HepG2 (cell line): Measurements from ENCODE around the gene DST. TPM values are rescaled to one million over a fixed set of nuclear protein-coding genes. Genes with fewer than 3 reads are reported as not detected.

Experiments
- ATAC-seq: fragments of 200-7000 bp; cut with Tn5 transposase; 3 replicates; pipeline ENCODE4 v1.9.1; 2020; ENCODE audit warnings: mild to moderate bottlenecking, moderate library complexity
- BruUV-seq: library from RNA; stranded (reverse); fragments of 400-500 nt; replicated peaks from 2 replicates; lab custom pipeline; 2021; lab: Mats Ljungman, UMichigan
- CTCF ChIA-PET: fragments of 300-600 bp; formaldehyde crosslinking; extraction: SDS; loops from one replicate; lab custom pipeline; 2021; ENCODE audit warnings: low total read pairs, inconsistent platforms, low intra/inter-chr PET ratio; lab: Yijun Ruan, JAX
- POLR2A ChIA-PET: fragments of 350-600 bp; sonication (Branson Sonifier 250); formaldehyde crosslinking; loops from one replicate; lab custom pipeline; 2020; ENCODE audit warnings: antibody characterized with exemption, inconsistent platforms; lab: Yijun Ruan, JAX
- DNase-seq: peaks from one replicate; pipeline ENCODE4 v3.0.0-alpha.2; 2015; ENCODE audit warnings: low spot score
- FAIRE-seq: peaks from 3 replicates; lab custom pipeline; 2011; peaks lifted over from hg19 to GRCh38; lab: Jason Lieb, UNC
- H2AFZ ChIP-seq: one replicate; pipeline ENCODE4 v1.6.1; 2011; ENCODE audit warnings: low read length, inconsistent platforms
- H3K27ac ChIP-seq: fragments of 300-600 bp; 3 replicates; pipeline ENCODE4 v1.8.0; 2011; ENCODE audit warnings: mixed run types, mild to moderate bottlenecking, mixed read lengths, low read length, inconsistent platforms; ENCODE audit not compliant: insufficient read depth; ENCODE audit errors: extremely low read length
- H3K27me3 ChIP-seq, 2 experiments: fragments of 200-600 bp in 1 of 2; 2 replicates in 1 of 2; 3 replicates in 1 of 2; pipeline versions ENCODE4 v1.6.0 to v1.8.0; 2011; ENCODE audit warnings: low read length in 2 of 2, mild to moderate bottlenecking in 2 of 2, moderate library complexity in 2 of 2, inconsistent platforms in 1 of 2; ENCODE audit not compliant: insufficient read depth in 2 of 2, control insufficient read depth in 1 of 2
- H3K36me3 ChIP-seq, 2 experiments: fragments of 200-600 bp in 1 of 2; replicated peaks in 1 of 2; 2 replicates in 1 of 2; 3 replicates in 1 of 2; pipeline versions ENCODE4 v1.5.1 to v1.8.0; 2011; ENCODE audit warnings: low read length in 2 of 2, inconsistent platforms in 1 of 2; ENCODE audit not compliant: insufficient read depth in 2 of 2, control insufficient read depth in 1 of 2
- H3K4me1 ChIP-seq: 2 replicates; pipeline ENCODE4 v1.5.1; 2012; ENCODE audit warnings: low read length, inconsistent platforms; ENCODE audit not compliant: insufficient read depth
- H3K4me2 ChIP-seq: 2 replicates; pipeline ENCODE4 v1.6.0; 2011; ENCODE audit warnings: low read depth, low read length, inconsistent platforms
- H3K4me3 ChIP-seq, 3 experiments: fragments of 200-600 bp in 1 of 3; sonication (generic), shearing (Covaris generic) in 1 of 3; replicated peaks in 1 of 3; 2 replicates each; pipeline ENCODE4 v1.5.1; 2011 to 2016; ENCODE audit warnings: low read length in 3 of 3, inconsistent platforms in 2 of 3, low read depth in 2 of 3, mild to moderate bottlenecking in 2 of 3, control low read depth in 1 of 3, mixed read lengths in 1 of 3; ENCODE audit not compliant: insufficient read depth in 1 of 3
- H3K79me2 ChIP-seq: one replicate; pipeline ENCODE4 v1.6.1; 2011; ENCODE audit warnings: low read length, inconsistent platforms; ENCODE audit not compliant: insufficient read depth
- H3K9ac ChIP-seq: 2 replicates; pipeline ENCODE4 v1.6.0; 2011; ENCODE audit warnings: mild to moderate bottlenecking, low read depth, low read length, inconsistent platforms; ENCODE audit not compliant: insufficient read depth
- H3K9me3 ChIP-seq: 2 replicates; pipeline ENCODE4 v1.5.1; 2012; ENCODE audit warnings: mild to moderate bottlenecking, low read length
- H4K20me1 ChIP-seq: 2 replicates; pipeline ENCODE4 v1.6.0; 2011; ENCODE audit warnings: inconsistent platforms, mild to moderate bottlenecking, low read length, moderate library complexity; ENCODE audit not compliant: insufficient read depth
- ARID3A ChIP-seq: IDR thresholded peaks from 2 replicates; pipeline ENCODE4 v1.6.1; 2012; ENCODE audit warnings: low read depth, low read length, improper control_type of control experiment
- HNF4G ChIP-seq, 2 experiments: sonication (generic) in 1 of 2; formaldehyde crosslinking in 1 of 2; IDR thresholded peaks; 2 replicates each; pipeline versions ENCODE4 v1.4.0 to v1.6.1; 2011 to 2020; ENCODE audit warnings: borderline replicate concordance in 2 of 2, low read depth in 2 of 2, mild to moderate bottlenecking in 2 of 2, low read length in 1 of 2, missing genetic modification reagents in 1 of 2, moderate library complexity in 1 of 2
- MAFK ChIP-seq, 2 experiments: IDR thresholded peaks in 1 of 2; conservative IDR thresholded peaks in 1 of 2; 2 replicates each; pipeline ENCODE4 v1.6.1; 2011; ENCODE audit warnings: improper control_type of control experiment in 2 of 2, low read length in 2 of 2
- MXI1 ChIP-seq: IDR thresholded peaks from 3 replicates; pipeline ENCODE4 v1.6.1; 2012; ENCODE audit warnings: low read depth, low read length, inconsistent platforms, borderline replicate concordance
- NFE2 ChIP-seq: sonication (generic); formaldehyde crosslinking; IDR thresholded peaks from 2 replicates; pipeline ENCODE4 v1.4.0; 2020; ENCODE audit warnings: missing genetic modification reagents
- NR2C2 ChIP-seq: sonication (generic); formaldehyde crosslinking; IDR thresholded peaks from 2 replicates; pipeline ENCODE4 v1.4.0; 2020; ENCODE audit warnings: missing genetic modification reagents, mild to moderate bottlenecking, moderate library complexity, borderline replicate concordance
- PPARG ChIP-seq: conservative IDR thresholded peaks from 2 replicates; pipeline ENCODE4 v1.6.1; 2016; ENCODE audit warnings: missing biosample characterization, missing genetic modification reagents
- PRDM4 ChIP-seq: sonication (generic); formaldehyde crosslinking; IDR thresholded peaks from 2 replicates; pipeline ENCODE4 v1.9.0; 2021; ENCODE audit warnings: missing genetic modification reagents, borderline replicate concordance
- REL ChIP-seq: sonication (generic); formaldehyde crosslinking; conservative IDR thresholded peaks from 2 replicates; pipeline ENCODE4 v1.8.0; 2022; ENCODE audit warnings: mild to moderate bottlenecking, missing genetic modification reagents, moderate library complexity
- RORA ChIP-seq: sonication (generic); formaldehyde crosslinking; IDR thresholded peaks from 2 replicates; pipeline ENCODE4 v1.5.0; 2020; ENCODE audit warnings: mild to moderate bottlenecking, missing genetic modification reagents, moderate library complexity
- SOX13 ChIP-seq, 3 experiments: fragments of 450-650 bp in 1 of 3; sonication (generic) in 1 of 3; formaldehyde crosslinking in 1 of 3; IDR thresholded peaks in 2 of 3; conservative IDR thresholded peaks in 1 of 3; 2 replicates each; pipeline versions ENCODE4 v1.5.0 to v1.6.1; 2016 to 2020; ENCODE audit warnings: antibody characterized with exemption in 1 of 3, mild to moderate bottlenecking in 1 of 3, missing compliant biosample characterization in 1 of 3, missing genetic modification reagents in 1 of 3, moderate library complexity in 1 of 3
- SOX5 ChIP-seq: IDR thresholded peaks from 2 replicates; pipeline ENCODE4 v1.6.1; 2016; ENCODE audit warnings: borderline replicate concordance
- ZEB1 ChIP-seq: IDR thresholded peaks from 2 replicates; pipeline ENCODE4 v1.6.1; 2012; ENCODE audit warnings: mild to moderate bottlenecking, low read depth, inconsistent platforms; ENCODE audit not compliant: insufficient replicate concordance
- ZNF607 ChIP-seq: sonication (generic); formaldehyde crosslinking; IDR thresholded peaks from 2 replicates; pipeline ENCODE4 v1.5.1; 2020; ENCODE audit warnings: missing genetic modification reagents, mild to moderate bottlenecking, borderline replicate concordance
- ZNF878 ChIP-seq: sonication (generic); formaldehyde crosslinking; IDR thresholded peaks from 2 replicates; pipeline ENCODE4 v1.8.1; 2023; ENCODE audit warnings: mild to moderate bottlenecking, missing genetic modification reagents, moderate library complexity
- WGBS: methylation state at CpG from one replicate; pipeline ENCODE4 v1.1.6; 2017; ENCODE audit warnings: low lambda C conversion rate; 5-methylcytosine and 5-hydroxymethylcytosine counted together
- in situ Hi-C: cut with HindIII; loops from 2 replicates; pipeline ENCODE4 v1.10.0; 2017; ENCODE audit warnings: low pct_unique_long_range_greater_than_20kb; ENCODE audit not compliant: extremely low pct_ligation_motif_present
- intact Hi-C: fragments of 100-400 bp; cut with micrococcal nuclease; formaldehyde crosslinking; loops from one replicate; pipeline ENCODE4 v1.10.0; 2022; ENCODE audit not compliant: unreplicated experiment
- polyA plus RNA-seq, 8 experiments: library from polyadenylated mRNA; depleted of rRNA in 3 of 8; stranded (reverse) in 7 of 8; unstranded in 1 of 8; fragments of >200 nt; fragmentation: Illumina TruSeq in 4 of 8; extraction: Trizol in 4 of 8; gene quantifications; 2 replicates each; pipeline versions ENCODE4 v1.2.1 to v1.2.3, GENCODE V29; 2011 to 2016; ENCODE audit warnings: low read depth in 4 of 8, missing spikeins in 1 of 8, mixed read lengths in 1 of 8; ENCODE audit not compliant: insufficient read depth in 1 of 8
- total RNA-seq, 5 experiments: library from RNA; depleted of rRNA; stranded (reverse); fragments of >200 nt; fragmentation: Illumina TruSeq; extraction: Trizol; gene quantifications; 2 replicates each; pipeline ENCODE4 v1.2.3, GENCODE V29; 2016; ENCODE audit warnings: low read depth in 1 of 5

Gene DST
- total and polyA plus RNA-seq, 2 of the 13 experiments (the other 11 are each of a cell fraction or from before 2014, with no cell fraction given) = 64.4 to 89.0 TPM

- ChIA-PET POLR2A (interaction anchor here (1.1 to 4.2 kb wide), 10 partner anchors 8 to 67 kb away, joined by 3 to 52 read pairs (median 10); partner anchors contain the start of gene DST), CTCF (no interaction called here)
- no TSS peak for BruUV-seq
- FAIRE-seq (no peak), ATAC-seq (no peak), DNase-seq (no peak)
- H3K9ac ChIP-seq = peak overlapping the region; percentile 69
- H3K4me2 ChIP-seq = peak overlapping the region; percentile 75
- in situ Hi-C loops = loop anchor here (5.0 kb wide), 1 partner anchor 50 kb away; the partner anchor contains the start of gene DST
- H3K4me1 ChIP-seq = peaks cover 69% of the 10 kb centered on the region
- H3K36me3 ChIP-seq = no peaks in the 10 kb centered on the region
- no peaks in the 10 kb centered on the region for H3K27me3 ChIP-seq
- intact Hi-C loops = loop anchor here (1.0 to 10.0 kb wide), 4 partner anchors 8 to 377 kb away; partner anchors contain the start of gene DST
- 9% methylated on average over 1 of the region's 1 CpG for WGBS
- TF ChIP-seq NR2C2 (CRISPR knock-in tag) (0 out of 2 replicates have a peak, but pooled peaks have one; percentile 12), HNF4G (IDR thresholded peaks at IDR 0.05; ENCODE audit: borderline replicate concordance, low read depth, low read length) (0 out of 2 replicates have a peak, but pooled peaks have one; percentile 31), HNF4G (CRISPR knock-in tag; IDR thresholded peaks at IDR 0.05; ENCODE audit: borderline replicate concordance, low read depth) (no peak), ZEB1 (no peak), SOX5 (CRISPR knock-in tag) (0 out of 2 replicates have a peak, but pooled peaks have one; percentile 24), ARID3A (0 out of 2 replicates have a peak, but pooled peaks have one; percentile 7), MXI1 (no peak), RORA (CRISPR knock-in tag) (no peak), SOX13 (IDR thresholded peaks at IDR 0.05) (no peak), SOX13 (CRISPR knock-in tag; conservative IDR thresholded peaks at IDR 0.05 in 1 of 2, IDR thresholded peaks at IDR 0.05 in 1 of 2) (0 out of 4 replicates have a peak, but pooled peaks of 1 of the 2 experiments have one; percentile 32), PPARG (CRISPR knock-in tag) (peak; percentile 65; the same call in 1 of the 2 replicates), ZNF607 (CRISPR knock-in tag) (no peak), REL (CRISPR knock-in tag) (no peak), MAFK (conservative IDR thresholded peaks at IDR 0.05 in 1 of 2, IDR thresholded peaks at IDR 0.05 in 1 of 2; ENCODE audit: low read length in 2 of 2) (peak; percentile 8 to 13; a peak in 1 of 4 replicates), NFE2 (CRISPR knock-in tag) (no peak), PRDM4 (CRISPR knock-in tag) (no peak), ZNF878 (no peak)
- no peak overlapping the region for H2AFZ ChIP-seq
- peak overlapping the region; percentile 56 to 64 (median 60); a peak in 5 of 6 replicates for H3K4me3 ChIP-seq
- H4K20me1 ChIP-seq = no peaks in the 10 kb centered on the region
- no peaks in the 10 kb centered on the region for H3K9me3 ChIP-seq
- H3K79me2 ChIP-seq = peaks cover 13% of the 10 kb centered on the region
- peak overlapping the region; percentile 68 for H3K27ac ChIP-seq
Observed at GRCh38 chr6:56691814-56692213, 49.1 kb upstream of the DST start.
